OCI-LY7 (cell line): Measurements from ENCODE around the gene PDIA6.

Experiments used
- CTCF ChIP-seq: fragments of 200-600 bp; sonication (generic); conservative IDR thresholded peaks from 2 replicates; pipeline ENCODE4 v1.5.1; 2014; ENCODE audit warnings: mild to moderate bottlenecking, antibody characterized with exemption, low read length, moderate library complexity, mixed read lengths
- EZH2phosphoT487 ChIP-seq: fragments of 200-600 bp; sonication (generic); IDR thresholded peaks from 2 replicates; pipeline ENCODE4 v1.6.1; 2018; ENCODE audit warnings: low read depth, borderline replicate concordance, mild to moderate bottlenecking, mixed run types, antibody characterized with exemption, low read length, moderate library complexity, mixed read lengths

DNA sequence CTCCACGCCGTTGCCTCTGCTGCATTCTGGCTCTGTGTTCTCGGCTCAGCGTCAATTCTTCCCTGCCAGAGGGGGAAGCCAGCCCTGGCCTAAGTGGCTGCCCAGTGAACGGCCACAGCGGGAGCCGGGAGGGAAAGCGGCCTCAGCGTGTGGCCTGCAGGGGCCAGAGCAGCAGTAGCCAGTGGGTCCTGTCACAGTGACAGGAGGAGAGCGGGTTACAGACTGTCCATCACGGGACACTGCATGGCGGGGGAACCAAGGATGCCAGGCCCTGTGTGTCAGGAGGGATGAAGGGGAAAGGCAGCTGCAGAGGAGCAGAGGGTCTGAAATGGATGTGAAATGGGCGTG is 39.7 kb downstream of the PDIA6 start:
- TF ChIP-seq CTCF (no peak), EZH2phosphoT487 (no peak)
